Endothelial cell of umbilical vein (primary cell): ENCODE measurements around the gene SCN4A. TPM values are rescaled to one million over a fixed set of nuclear protein-coding genes. Genes with fewer than 3 reads are reported as not detected.
A peak's percentile ranks its signal among the peaks of the same experiment; 100 is the strongest.

ENCODE experiments used
- BruUV-seq: library from RNA; stranded (reverse); fragments of 400-500 nt; replicated peaks from 2 replicates; lab custom pipeline; 2021; lab: Mats Ljungman, UMichigan
- CTCF ChIA-PET: fragments of 300-600, 350-600 bp; sonication (Branson Sonifier 250); formaldehyde crosslinking; loops from one replicate; lab custom pipeline; 2021; ENCODE audit warnings: antibody characterized with exemption, inconsistent platforms; lab: Charles Lee
- POLR2A ChIA-PET: fragments of 300-600, 350-600 bp; sonication (Branson Sonifier 250); formaldehyde crosslinking; loops from one replicate; lab custom pipeline; 2021; ENCODE audit warnings: antibody characterized with exemption, inconsistent platforms; lab: Charles Lee
- DNase-seq: peaks from one replicate; pipeline ENCODE4 v3.0.0-alpha.2; 2011; ENCODE audit warnings: low read depth, low spot score
- FAIRE-seq: peaks from 2 replicates; lab custom pipeline; 2011; peaks lifted over from hg19 to GRCh38; lab: Jason Lieb, UNC
- H2AFZ ChIP-seq: 2 replicates; pipeline ENCODE4 v1.6.0; 2012; ENCODE audit warnings: low read depth, low read length, control low read depth, inconsistent platforms
- H3K27ac ChIP-seq: 2 replicates; pipeline ENCODE4 v1.5.1; 2011; ENCODE audit warnings: low read depth, mild to moderate bottlenecking, control low read depth, low read length, moderate library complexity; ENCODE audit not compliant: insufficient read depth
- H3K27me3 ChIP-seq, 2 experiments: 2 replicates each; pipeline versions ENCODE4 v1.6.0 to v1.6.1; 2011; ENCODE audit warnings: low read length in 2 of 2, mixed read lengths in 1 of 2; ENCODE audit not compliant: control insufficient read depth in 2 of 2, insufficient read depth in 2 of 2
- H3K36me3 ChIP-seq, 2 experiments: 2 replicates in 1 of 2; 3 replicates in 1 of 2; pipeline ENCODE4 v1.5.1; 2011; ENCODE audit warnings: low read length in 2 of 2, mild to moderate bottlenecking in 1 of 2, moderate library complexity in 1 of 2; ENCODE audit not compliant: control insufficient read depth in 2 of 2, insufficient read depth in 2 of 2; ENCODE audit errors: extremely low read depth in 1 of 2
- H3K4me1 ChIP-seq: 3 replicates; pipeline ENCODE4 v1.5.1; 2011; ENCODE audit warnings: mild to moderate bottlenecking, low read length; ENCODE audit not compliant: control insufficient read depth, insufficient read depth; ENCODE audit errors: extremely low read depth
- H3K4me2 ChIP-seq: 2 replicates; pipeline ENCODE4 v1.6.1; 2011; ENCODE audit warnings: low read length, control low read depth, mixed read lengths; ENCODE audit not compliant: insufficient read depth
- H3K4me3 ChIP-seq, 3 experiments: fragments of 200-600 bp in 1 of 3; sonication (generic), shearing (Covaris generic) in 1 of 3; replicated peaks in 1 of 3; 2 replicates each; pipeline ENCODE4 v1.5.1; 2011 to 2016; ENCODE audit warnings: control low read depth in 3 of 3, low read length in 3 of 3, mild to moderate bottlenecking in 2 of 3, inconsistent platforms in 1 of 3, low read depth in 1 of 3, moderate library complexity in 1 of 3; ENCODE audit not compliant: insufficient read depth in 1 of 3
- H3K79me2 ChIP-seq: 2 replicates; pipeline ENCODE4 v1.6.0; 2012; ENCODE audit warnings: low read length, inconsistent platforms; ENCODE audit not compliant: control insufficient read depth, insufficient read depth
- H3K9ac ChIP-seq: replicated peaks from 2 replicates; pipeline ENCODE3; 2011; ENCODE audit warnings: low read length, control low read depth; ENCODE audit not compliant: insufficient read depth; ENCODE audit errors: extremely low read depth
- H3K9me1 ChIP-seq: replicated peaks from 3 replicates; pipeline ENCODE4 v1.6.0; 2011; ENCODE audit warnings: mild to moderate bottlenecking, low read length; ENCODE audit not compliant: control insufficient read depth, insufficient read depth; ENCODE audit errors: extremely low read depth
- H3K9me3 ChIP-seq: replicated peaks from 2 replicates; pipeline ENCODE4 v1.5.1; 2012; ENCODE audit warnings: low read length, inconsistent platforms; ENCODE audit not compliant: control insufficient read depth, insufficient read depth
- H4K20me1 ChIP-seq: replicated peaks from 2 replicates; pipeline ENCODE3; 2011; ENCODE audit warnings: mild to moderate bottlenecking, low read length; ENCODE audit not compliant: control insufficient read depth, insufficient read depth; ENCODE audit errors: extremely low read depth
- CTCF ChIP-seq, 2 donors: IDR thresholded peaks; 1 replicate in 1 of 2; 2 replicates in 1 of 2; pipeline ENCODE4 v1.5.1; 2011; ENCODE audit warnings: low read length in 2 of 2, mild to moderate bottlenecking in 2 of 2, moderate library complexity in 2 of 2, control low read depth in 1 of 2, inconsistent platforms in 1 of 2, low read depth in 1 of 2; ENCODE audit not compliant: insufficient read depth in 1 of 2; ENCODE audit errors: extremely low read depth in 1 of 2
- EZH2 ChIP-seq: IDR thresholded peaks from 2 replicates; pipeline ENCODE4 v1.6.1; 2012; ENCODE audit warnings: borderline replicate concordance, low read depth, mild to moderate bottlenecking, moderate library complexity, low read length, inconsistent platforms; ENCODE audit not compliant: severe bottlenecking
- GATA2 ChIP-seq: IDR thresholded peaks from 2 replicates; pipeline ENCODE4 v1.7.0; 2011; ENCODE audit warnings: low read depth, mild to moderate bottlenecking, moderate library complexity, mixed read lengths, low read length; ENCODE audit not compliant: insufficient read length, insufficient read depth
- JUN ChIP-seq: IDR thresholded peaks from 2 replicates; pipeline ENCODE4 v1.6.1; 2011; ENCODE audit warnings: borderline replicate concordance, low read depth; ENCODE audit not compliant: insufficient read length, insufficient read depth
- MAX ChIP-seq: IDR thresholded peaks from 2 replicates; pipeline ENCODE4 v1.6.1; 2011; ENCODE audit not compliant: insufficient read depth, insufficient read length
- MYC ChIP-seq: IDR thresholded peaks from one replicate; pipeline ENCODE4 v1.6.1; 2011; ENCODE audit warnings: mild to moderate bottlenecking, low read depth, low read length
- POLR2A ChIP-seq: IDR thresholded peaks from 2 replicates; pipeline ENCODE4 v1.6.1; 2012; ENCODE audit warnings: low read depth, mild to moderate bottlenecking, control low read depth, low read length
- POLR2AphosphoS5 ChIP-seq: IDR thresholded peaks from 2 replicates; pipeline ENCODE4 v1.6.1; 2012; ENCODE audit warnings: low read depth, mild to moderate bottlenecking, control low read depth, low read length, moderate library complexity; ENCODE audit not compliant: insufficient read depth
- dilution Hi-C: fragments of 300-500 bp; cut with MboI; formaldehyde crosslinking; loops from one replicate; pipeline ENCODE4 v1.15.0; 2019; ENCODE audit warnings: low sequenced_read_pairs; ENCODE audit not compliant: extremely low pct_ligation_motif_present
- intact Hi-C: fragments of 100-400 bp; cut with micrococcal nuclease; formaldehyde crosslinking; loops from one replicate; pipeline ENCODE4 v1.10.0; 2022
- polyA plus RNA-seq, 4 experiments: library from polyadenylated mRNA; depleted of rRNA in 3 of 4; stranded (reverse) in 3 of 4; unstranded in 1 of 4; fragments of >200 nt; gene quantifications; 2 replicates each; pipeline versions ENCODE4 v1.2.1 to v1.2.3, GENCODE V29; 2011 to 2012; ENCODE audit warnings: missing spikeins in 1 of 4
- total RNA-seq: library from RNA; stranded (reverse); gene quantifications from 2 replicates; pipeline ENCODE4 v1.2.3, GENCODE V29; 2021

The SCN4A gene
- total and polyA plus RNA-seq, 2 donors (not counting 3 experiments of a cell fraction or from before 2014, with no cell fraction given): 0.01 to 0.40 TPM

- Histone ChIP-seq H3K4me2 (no peak overlapping the region), H3K4me1 (peaks cover 4% of the 10 kb centered on the region), H3K9ac (no peak overlapping the region), H4K20me1 (no peaks in the 10 kb centered on the region), H3K36me3 (no peaks in the 10 kb centered on the region), H3K79me2 (no peaks in the 10 kb centered on the region), H3K4me3 (no peak overlapping the region), H3K9me3 (no peaks in the 10 kb centered on the region), H3K9me1 (no peaks in the 10 kb centered on the region), H2AFZ (peak overlapping the region; percentile 53), H3K27me3 (no peaks in the 10 kb centered on the region), H3K27ac (no peak overlapping the region)
- TF ChIP-seq GATA2 (no peak), POLR2AphosphoS5 (no peak), POLR2A (no peak), MAX (no peak), EZH2 (no peak), CTCF (IDR thresholded peaks at IDR 0.05; ENCODE audit: extremely low read depth in 1 of 2, insufficient read depth in 1 of 2, low read depth in 1 of 2, low read length in 2 of 2) (no peak), MYC (no peak), JUN (no peak)
- FAIRE-seq (peak; percentile 72), DNase-seq (no peak)
- BruUV-seq: no TSS peak
- intact Hi-C loops: no loop called here
- dilution Hi-C loops: no loop called here
- CTCF ChIA-PET: interaction anchor here (0.9 to 3.5 kb wide), 4 partner anchors 12 to 19 kb away, joined by 3 to 26 read pairs (median 22); partner anchors contain the start of gene GH1
- POLR2A ChIA-PET: no interaction called here
These were observed 41.7 kb downstream of the SCN4A start for GRCh38 chr17:63930951-63931575.
